HepG2 (cell line): ENCODE data around the gene CDKL2. TPM values are rescaled to one million over a fixed set of nuclear protein-coding genes. Genes with fewer than 3 reads are reported as not detected.

Experiments used
- ATAC-seq: fragments of 200-7000 bp; cut with Tn5 transposase; 3 replicates; pipeline ENCODE4 v1.9.1; 2020; ENCODE audit warnings: mild to moderate bottlenecking, moderate library complexity
- BruUV-seq: library from RNA; stranded (reverse); fragments of 400-500 nt; replicated peaks from 2 replicates; lab custom pipeline; 2021; lab: Mats Ljungman, UMichigan
- CTCF ChIA-PET: fragments of 300-600 bp; formaldehyde crosslinking; extraction: SDS; loops from one replicate; lab custom pipeline; 2021; ENCODE audit warnings: low total read pairs, inconsistent platforms, low intra/inter-chr PET ratio; lab: Yijun Ruan, JAX
- POLR2A ChIA-PET: fragments of 350-600 bp; sonication (Branson Sonifier 250); formaldehyde crosslinking; loops from one replicate; lab custom pipeline; 2020; ENCODE audit warnings: antibody characterized with exemption, inconsistent platforms; lab: Yijun Ruan, JAX
- DNase-seq: peaks from one replicate; pipeline ENCODE4 v3.0.0-alpha.2; 2015; ENCODE audit warnings: low spot score
- FAIRE-seq: peaks from 3 replicates; lab custom pipeline; 2011; peaks lifted over from hg19 to GRCh38; lab: Jason Lieb, UNC
- H2AFZ ChIP-seq: one replicate; pipeline ENCODE4 v1.6.1; 2011; ENCODE audit warnings: low read length, inconsistent platforms
- H3K27ac ChIP-seq: fragments of 300-600 bp; 3 replicates; pipeline ENCODE4 v1.8.0; 2011; ENCODE audit warnings: mixed run types, mild to moderate bottlenecking, mixed read lengths, low read length, inconsistent platforms; ENCODE audit not compliant: insufficient read depth; ENCODE audit errors: extremely low read length
- H3K27me3 ChIP-seq, 2 experiments: fragments of 200-600 bp in 1 of 2; 2 replicates in 1 of 2; 3 replicates in 1 of 2; pipeline versions ENCODE4 v1.6.0 to v1.8.0; 2011; ENCODE audit warnings: low read length in 2 of 2, mild to moderate bottlenecking in 2 of 2, moderate library complexity in 2 of 2, inconsistent platforms in 1 of 2; ENCODE audit not compliant: insufficient read depth in 2 of 2, control insufficient read depth in 1 of 2
- H3K36me3 ChIP-seq, 2 experiments: fragments of 200-600 bp in 1 of 2; replicated peaks in 1 of 2; 2 replicates in 1 of 2; 3 replicates in 1 of 2; pipeline versions ENCODE4 v1.5.1 to v1.8.0; 2011; ENCODE audit warnings: low read length in 2 of 2, inconsistent platforms in 1 of 2; ENCODE audit not compliant: insufficient read depth in 2 of 2, control insufficient read depth in 1 of 2
- H3K4me1 ChIP-seq: 2 replicates; pipeline ENCODE4 v1.5.1; 2012; ENCODE audit warnings: low read length, inconsistent platforms; ENCODE audit not compliant: insufficient read depth
- H3K4me2 ChIP-seq: 2 replicates; pipeline ENCODE4 v1.6.0; 2011; ENCODE audit warnings: low read depth, low read length, inconsistent platforms
- H3K4me3 ChIP-seq, 3 experiments: fragments of 200-600 bp in 1 of 3; sonication (generic), shearing (Covaris generic) in 1 of 3; replicated peaks in 1 of 3; 2 replicates each; pipeline ENCODE4 v1.5.1; 2011 to 2016; ENCODE audit warnings: low read length in 3 of 3, inconsistent platforms in 2 of 3, low read depth in 2 of 3, mild to moderate bottlenecking in 2 of 3, control low read depth in 1 of 3, mixed read lengths in 1 of 3; ENCODE audit not compliant: insufficient read depth in 1 of 3
- H3K79me2 ChIP-seq: one replicate; pipeline ENCODE4 v1.6.1; 2011; ENCODE audit warnings: low read length, inconsistent platforms; ENCODE audit not compliant: insufficient read depth
- H3K9ac ChIP-seq: 2 replicates; pipeline ENCODE4 v1.6.0; 2011; ENCODE audit warnings: mild to moderate bottlenecking, low read depth, low read length, inconsistent platforms; ENCODE audit not compliant: insufficient read depth
- H3K9me3 ChIP-seq: 2 replicates; pipeline ENCODE4 v1.5.1; 2012; ENCODE audit warnings: mild to moderate bottlenecking, low read length
- H4K20me1 ChIP-seq: 2 replicates; pipeline ENCODE4 v1.6.0; 2011; ENCODE audit warnings: inconsistent platforms, mild to moderate bottlenecking, low read length, moderate library complexity; ENCODE audit not compliant: insufficient read depth
- KDM4B ChIP-seq: sonication (generic); formaldehyde crosslinking; IDR thresholded peaks from 2 replicates; pipeline ENCODE4 v1.4.0; 2020; ENCODE audit warnings: missing genetic modification reagents
- KDM5B ChIP-seq: sonication (generic); formaldehyde crosslinking; IDR thresholded peaks from 2 replicates; pipeline ENCODE4 v1.4.0; 2020; ENCODE audit warnings: missing genetic modification reagents, mild to moderate bottlenecking, borderline replicate concordance
- ONECUT2 ChIP-seq: sonication (generic); formaldehyde crosslinking; IDR thresholded peaks from 2 replicates; pipeline ENCODE4 v1.4.0; 2020; ENCODE audit warnings: missing genetic modification reagents
- REL ChIP-seq: sonication (generic); formaldehyde crosslinking; conservative IDR thresholded peaks from 2 replicates; pipeline ENCODE4 v1.8.0; 2022; ENCODE audit warnings: mild to moderate bottlenecking, missing genetic modification reagents, moderate library complexity
- RXRA ChIP-seq: sonication (generic); formaldehyde crosslinking; IDR thresholded peaks from 2 replicates; pipeline ENCODE4 v1.5.1; 2020; ENCODE audit warnings: missing genetic modification reagents
- SAFB2 ChIP-seq: sonication (generic); formaldehyde crosslinking; IDR thresholded peaks from 2 replicates; pipeline ENCODE4 v1.5.1; 2020; ENCODE audit warnings: missing genetic modification reagents, low read depth, mild to moderate bottlenecking, borderline replicate concordance
- TBL1XR1 ChIP-seq: fragments of 150-350 bp; IDR thresholded peaks from 2 replicates; pipeline ENCODE4 v1.6.1; 2014; ENCODE audit warnings: borderline replicate concordance, low read length; ENCODE audit not compliant: partially characterized antibody
- ZFYVE20 ChIP-seq: sonication (generic); formaldehyde crosslinking; IDR thresholded peaks from 2 replicates; pipeline ENCODE4 v1.8.0; 2023; ENCODE audit warnings: low read depth, mild to moderate bottlenecking, moderate library complexity, missing genetic modification reagents, borderline replicate concordance
- ZNF432 ChIP-seq: sonication (generic); formaldehyde crosslinking; IDR thresholded peaks from 2 replicates; pipeline ENCODE4 v1.5.0; 2020; ENCODE audit warnings: missing genetic modification reagents, mild to moderate bottlenecking, borderline replicate concordance
- ZNF577 ChIP-seq: sonication (generic); formaldehyde crosslinking; IDR thresholded peaks from 2 replicates; pipeline ENCODE4 v1.4.0; 2020; ENCODE audit warnings: mild to moderate bottlenecking, low read depth, missing genetic modification reagents, borderline replicate concordance
- ZNF747 ChIP-seq: sonication (generic); formaldehyde crosslinking; IDR thresholded peaks from 2 replicates; pipeline ENCODE4 v1.8.1; 2023; ENCODE audit warnings: missing genetic modification reagents, mild to moderate bottlenecking, borderline replicate concordance
- WGBS: methylation state at CpG from one replicate; pipeline ENCODE4 v1.1.6; 2017; ENCODE audit warnings: low lambda C conversion rate; 5-methylcytosine and 5-hydroxymethylcytosine counted together
- in situ Hi-C: cut with HindIII; loops from 2 replicates; pipeline ENCODE4 v1.10.0; 2017; ENCODE audit warnings: low pct_unique_long_range_greater_than_20kb; ENCODE audit not compliant: extremely low pct_ligation_motif_present
- intact Hi-C: fragments of 100-400 bp; cut with micrococcal nuclease; formaldehyde crosslinking; loops from one replicate; pipeline ENCODE4 v1.10.0; 2022; ENCODE audit not compliant: unreplicated experiment
- polyA plus RNA-seq, 8 experiments: library from polyadenylated mRNA; depleted of rRNA in 3 of 8; stranded (reverse) in 7 of 8; unstranded in 1 of 8; fragments of >200 nt; fragmentation: Illumina TruSeq in 4 of 8; extraction: Trizol in 4 of 8; gene quantifications; 2 replicates each; pipeline versions ENCODE4 v1.2.1 to v1.2.3, GENCODE V29; 2011 to 2016; ENCODE audit warnings: low read depth in 4 of 8, missing spikeins in 1 of 8, mixed read lengths in 1 of 8; ENCODE audit not compliant: insufficient read depth in 1 of 8
- total RNA-seq, 5 experiments: library from RNA; depleted of rRNA; stranded (reverse); fragments of >200 nt; fragmentation: Illumina TruSeq; extraction: Trizol; gene quantifications; 2 replicates each; pipeline ENCODE4 v1.2.3, GENCODE V29; 2016; ENCODE audit warnings: low read depth in 1 of 5
- TF ChIP-seq, protein P1 (sequence below): sonication (generic); formaldehyde crosslinking; IDR thresholded peaks from 2 replicates; pipeline ENCODE4 v1.4.0; 2020; ENCODE audit warnings: mild to moderate bottlenecking, missing genetic modification reagents
- TF ChIP-seq, protein P2 (sequence below): sonication (generic); formaldehyde crosslinking; conservative IDR thresholded peaks from 2 replicates; pipeline ENCODE4 v1.4.0; 2020; ENCODE audit warnings: missing genetic modification reagents

CDKL2 gene
- total and polyA plus RNA-seq, 2 of the 13 experiments (the other 11 are each of a cell fraction or from before 2014, with no cell fraction given): not detected

DNA sequence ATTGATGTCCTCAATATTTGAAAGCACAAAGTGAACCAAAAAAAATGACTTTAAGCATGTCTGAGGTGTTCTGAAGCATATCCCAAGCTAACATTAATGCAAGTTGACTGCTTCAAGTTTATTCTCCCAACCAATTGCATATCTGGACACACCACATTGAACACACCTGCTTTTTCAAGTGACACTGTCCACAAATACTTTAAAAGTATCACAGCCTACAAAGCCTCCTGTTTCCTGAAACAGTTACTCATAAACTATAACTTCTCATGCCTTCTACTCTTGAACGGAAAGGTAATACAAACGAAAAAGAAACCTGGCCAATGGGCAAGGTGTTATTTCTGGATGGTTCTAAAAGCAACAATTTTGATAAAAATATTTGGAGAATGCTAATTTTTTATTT is 1.1 kb downstream of the CDKL2 start:
- DNase-seq: no peak

DNA sequence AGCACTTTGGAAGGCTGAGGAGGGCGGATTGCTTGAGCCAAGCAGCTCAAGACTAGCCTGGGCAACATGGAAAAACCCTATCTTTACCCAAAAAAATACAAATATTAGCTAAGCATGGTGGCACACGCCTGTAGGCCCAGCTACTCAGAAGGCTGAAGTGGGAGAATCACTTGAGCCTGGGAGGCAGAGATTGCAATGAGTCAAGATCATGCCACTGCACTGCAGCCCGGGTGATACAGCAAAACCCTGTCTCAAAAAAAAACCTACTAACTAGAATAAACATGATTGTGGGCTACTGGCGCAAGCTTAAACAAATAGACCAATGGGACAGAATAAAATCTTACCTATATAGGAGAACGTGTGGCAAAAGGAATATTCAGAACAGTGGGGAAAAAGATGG is 7.3 kb downstream of the CDKL2 start:
- H3K27ac ChIP-seq: no peak overlapping the region
- H3K4me2 ChIP-seq: no peak overlapping the region
- H3K4me3 ChIP-seq: no peak overlapping the region
- DNase-seq (no peak), FAIRE-seq (no peak), ATAC-seq (no peak)
- in situ Hi-C loops: no loop called here
- H3K4me1 ChIP-seq: no peaks in the 10 kb centered on the region
- H3K27me3 ChIP-seq: no peaks in the 10 kb centered on the region
- no peaks in the 10 kb centered on the region for H3K36me3 ChIP-seq
- no peak overlapping the region for H2AFZ ChIP-seq
- intact Hi-C loops: no loop called here
- TF ChIP-seq SAFB2 (CRISPR knock-in tag) (no peak), ONECUT2 (no peak), ZNF747 (no peak), ZNF577 (no peak), RXRA (CRISPR knock-in tag) (no peak), TBL1XR1 (no peak), KDM4B (CRISPR knock-in tag) (no peak), REL (CRISPR knock-in tag) (no peak), KDM5B (CRISPR knock-in tag) (no peak)
- TF ChIP-seq, protein P1, sequence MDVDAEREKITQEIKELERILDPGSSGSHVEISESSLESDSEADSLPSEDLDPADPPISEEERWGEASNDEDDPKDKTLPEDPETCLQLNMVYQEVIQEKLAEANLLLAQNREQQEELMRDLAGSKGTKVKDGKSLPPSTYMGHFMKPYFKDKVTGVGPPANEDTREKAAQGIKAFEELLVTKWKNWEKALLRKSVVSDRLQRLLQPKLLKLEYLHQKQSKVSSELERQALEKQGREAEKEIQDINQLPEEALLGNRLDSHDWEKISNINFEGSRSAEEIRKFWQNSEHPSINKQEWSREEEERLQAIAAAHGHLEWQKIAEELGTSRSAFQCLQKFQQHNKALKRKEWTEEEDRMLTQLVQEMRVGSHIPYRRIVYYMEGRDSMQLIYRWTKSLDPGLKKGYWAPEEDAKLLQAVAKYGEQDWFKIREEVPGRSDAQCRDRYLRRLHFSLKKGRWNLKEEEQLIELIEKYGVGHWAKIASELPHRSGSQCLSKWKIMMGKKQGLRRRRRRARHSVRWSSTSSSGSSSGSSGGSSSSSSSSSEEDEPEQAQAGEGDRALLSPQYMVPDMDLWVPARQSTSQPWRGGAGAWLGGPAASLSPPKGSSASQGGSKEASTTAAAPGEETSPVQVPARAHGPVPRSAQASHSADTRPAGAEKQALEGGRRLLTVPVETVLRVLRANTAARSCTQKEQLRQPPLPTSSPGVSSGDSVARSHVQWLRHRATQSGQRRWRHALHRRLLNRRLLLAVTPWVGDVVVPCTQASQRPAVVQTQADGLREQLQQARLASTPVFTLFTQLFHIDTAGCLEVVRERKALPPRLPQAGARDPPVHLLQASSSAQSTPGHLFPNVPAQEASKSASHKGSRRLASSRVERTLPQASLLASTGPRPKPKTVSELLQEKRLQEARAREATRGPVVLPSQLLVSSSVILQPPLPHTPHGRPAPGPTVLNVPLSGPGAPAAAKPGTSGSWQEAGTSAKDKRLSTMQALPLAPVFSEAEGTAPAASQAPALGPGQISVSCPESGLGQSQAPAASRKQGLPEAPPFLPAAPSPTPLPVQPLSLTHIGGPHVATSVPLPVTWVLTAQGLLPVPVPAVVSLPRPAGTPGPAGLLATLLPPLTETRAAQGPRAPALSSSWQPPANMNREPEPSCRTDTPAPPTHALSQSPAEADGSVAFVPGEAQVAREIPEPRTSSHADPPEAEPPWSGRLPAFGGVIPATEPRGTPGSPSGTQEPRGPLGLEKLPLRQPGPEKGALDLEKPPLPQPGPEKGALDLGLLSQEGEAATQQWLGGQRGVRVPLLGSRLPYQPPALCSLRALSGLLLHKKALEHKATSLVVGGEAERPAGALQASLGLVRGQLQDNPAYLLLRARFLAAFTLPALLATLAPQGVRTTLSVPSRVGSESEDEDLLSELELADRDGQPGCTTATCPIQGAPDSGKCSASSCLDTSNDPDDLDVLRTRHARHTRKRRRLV (CRISPR knock-in tag): no peak
- TF ChIP-seq, protein P2, sequence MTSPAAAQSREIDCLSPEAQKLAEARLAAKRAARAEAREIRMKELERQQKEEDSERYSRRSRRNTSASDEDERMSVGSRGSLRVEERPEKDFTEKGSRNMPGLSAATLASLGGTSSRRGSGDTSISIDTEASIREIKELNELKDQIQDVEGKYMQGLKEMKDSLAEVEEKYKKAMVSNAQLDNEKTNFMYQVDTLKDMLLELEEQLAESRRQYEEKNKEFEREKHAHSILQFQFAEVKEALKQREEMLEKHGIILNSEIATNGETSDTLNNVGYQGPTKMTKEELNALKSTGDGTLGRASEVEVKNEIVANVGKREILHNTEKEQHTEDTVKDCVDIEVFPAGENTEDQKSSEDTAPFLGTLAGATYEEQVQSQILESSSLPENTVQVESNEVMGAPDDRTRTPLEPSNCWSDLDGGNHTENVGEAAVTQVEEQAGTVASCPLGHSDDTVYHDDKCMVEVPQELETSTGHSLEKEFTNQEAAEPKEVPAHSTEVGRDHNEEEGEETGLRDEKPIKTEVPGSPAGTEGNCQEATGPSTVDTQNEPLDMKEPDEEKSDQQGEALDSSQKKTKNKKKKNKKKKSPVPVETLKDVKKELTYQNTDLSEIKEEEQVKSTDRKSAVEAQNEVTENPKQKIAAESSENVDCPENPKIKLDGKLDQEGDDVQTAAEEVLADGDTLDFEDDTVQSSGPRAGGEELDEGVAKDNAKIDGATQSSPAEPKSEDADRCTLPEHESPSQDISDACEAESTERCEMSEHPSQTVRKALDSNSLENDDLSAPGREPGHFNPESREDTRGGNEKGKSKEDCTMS (CRISPR knock-in tag): no peak
- no peaks in the 10 kb centered on the region for H4K20me1 ChIP-seq
- H3K9me3 ChIP-seq: no peaks in the 10 kb centered on the region
- no TSS peak for BruUV-seq
- ChIA-PET CTCF (no interaction called here), POLR2A (no interaction called here)
- H3K79me2 ChIP-seq: no peaks in the 10 kb centered on the region
- H3K9ac ChIP-seq: no peak overlapping the region
- 23% methylated on average over 5 of the region's 5 CpGs for WGBS

More for the DNA sequence above, 1.1 kb downstream of the CDKL2 start:
- ATAC-seq (no peak), FAIRE-seq (no peak)
- Histone ChIP-seq H3K9ac (no peak overlapping the region), H3K4me2 (no peak overlapping the region), H2AFZ (no peak overlapping the region), H3K79me2 (no peaks in the 10 kb centered on the region), H3K27me3 (no peaks in the 10 kb centered on the region; a peak in 1 of 5 replicates), H3K9me3 (no peaks in the 10 kb centered on the region), H3K4me1 (no peaks in the 10 kb centered on the region), H3K4me3 (no peak overlapping the region), H3K27ac (no peak overlapping the region), H3K36me3 (no peaks in the 10 kb centered on the region), H4K20me1 (no peaks in the 10 kb centered on the region)
- WGBS: 14% methylated on average over 2 of the region's 2 CpGs
- in situ Hi-C loops: no loop called here
- TF ChIP-seq ZNF432: no peak
- no peak for TF ChIP-seq ZFYVE20 (CRISPR knock-in tag)
- ChIA-PET CTCF (no interaction called here), POLR2A (no interaction called here)
- intact Hi-C loops: no loop called here
- no TSS peak for BruUV-seq
